SW480 (cell line): ENCODE data around the gene RHBDD2.
"Not testable (repeated sequence)": the region's sequence is repeated elsewhere in the genome, so short reads cannot be mapped to it uniquely, and the experiment has no call there.

Source experiments
- DNase-seq: peaks from one replicate; pipeline ENCODE4 v3.0.0-alpha.2; 2016; ENCODE audit warnings: low spot score

RHBDD2 gene

GRCh38 chr7:75889223-75889825 is 10.5 kb downstream of the RHBDD2 start:
- DNase-seq = no peak

GRCh38 chr7:75889826-75890225 is 11.0 kb downstream of the RHBDD2 start:
- DNase-seq = peak; percentile 70

- not testable (repeated sequence) for DNase-seq
Measured at GRCh38 chr7:75891237-75891636, 12.4 kb downstream of the RHBDD2 start.

GRCh38 chr7:75891815-75892411 is 13.1 kb downstream of the RHBDD2 start:
- no peak for DNase-seq

GRCh38 chr7:75892634-75893272 is 13.9 kb downstream of the RHBDD2 start:
- DNase-seq = peak; percentile 92

- no peak for DNase-seq
Measured at GRCh38 chr7:75896803-75897327, 18.0 kb downstream of the RHBDD2 start.

GRCh38 chr7:75900617-75901315 is 21.9 kb downstream of the RHBDD2 start:
- DNase-seq = no peak

GRCh38 chr7:75905785-75906604 is 27.2 kb downstream of the RHBDD2 start:
- peak; percentile 72 for DNase-seq

GRCh38 chr7:75906991-75907667 is 28.3 kb downstream of the RHBDD2 start:
- DNase-seq = no peak

GRCh38 chr7:75907668-75908039 is 28.8 kb downstream of the RHBDD2 start:
- DNase-seq = not testable (repeated sequence)

GRCh38 chr7:75909521-75910132 is 30.8 kb downstream of the RHBDD2 start:
- no peak for DNase-seq

- not testable (repeated sequence) for DNase-seq
Measured at GRCh38 chr7:75911186-75911585, 32.4 kb downstream of the RHBDD2 start.

GRCh38 chr7:75913437-75913836 is 34.6 kb downstream of the RHBDD2 start:
- DNase-seq = no peak

GRCh38 chr7:75914169-75914654 is 35.4 kb downstream of the RHBDD2 start:
- no peak for DNase-seq

- DNase-seq = peak; percentile 94
Measured at GRCh38 chr7:75914655-75915415, 36.0 kb downstream of the RHBDD2 start, which contains the start of gene POR. TSS of gene POR (plus strand) at chr7:75915155. CDS start at chr7:75954002, 38,847 bp downstream.

- DNase-seq = no peak
Measured at GRCh38 chr7:75915416-75916156, 36.8 kb downstream of the RHBDD2 start.

DNA sequence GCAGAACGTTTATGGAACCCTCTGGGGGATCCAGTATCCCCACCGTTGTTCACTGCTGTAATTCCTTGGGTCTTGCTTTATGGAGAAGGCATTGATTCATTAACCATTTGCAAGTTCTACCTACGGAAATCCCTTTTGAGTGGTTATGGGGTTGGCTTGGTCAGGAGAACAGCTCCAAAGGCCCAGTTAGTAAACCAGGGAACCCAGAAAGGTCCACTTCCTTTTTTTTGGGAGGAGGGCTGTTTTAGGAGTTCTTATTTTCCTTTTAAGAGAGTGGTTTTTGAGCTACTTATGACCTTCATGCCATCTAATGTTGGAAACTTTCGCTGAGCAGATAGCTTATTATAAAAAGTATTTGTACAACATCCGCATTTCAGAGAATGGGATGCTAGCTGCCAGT is 37.4 kb downstream of the RHBDD2 start:
- DNase-seq = no peak

DNA sequence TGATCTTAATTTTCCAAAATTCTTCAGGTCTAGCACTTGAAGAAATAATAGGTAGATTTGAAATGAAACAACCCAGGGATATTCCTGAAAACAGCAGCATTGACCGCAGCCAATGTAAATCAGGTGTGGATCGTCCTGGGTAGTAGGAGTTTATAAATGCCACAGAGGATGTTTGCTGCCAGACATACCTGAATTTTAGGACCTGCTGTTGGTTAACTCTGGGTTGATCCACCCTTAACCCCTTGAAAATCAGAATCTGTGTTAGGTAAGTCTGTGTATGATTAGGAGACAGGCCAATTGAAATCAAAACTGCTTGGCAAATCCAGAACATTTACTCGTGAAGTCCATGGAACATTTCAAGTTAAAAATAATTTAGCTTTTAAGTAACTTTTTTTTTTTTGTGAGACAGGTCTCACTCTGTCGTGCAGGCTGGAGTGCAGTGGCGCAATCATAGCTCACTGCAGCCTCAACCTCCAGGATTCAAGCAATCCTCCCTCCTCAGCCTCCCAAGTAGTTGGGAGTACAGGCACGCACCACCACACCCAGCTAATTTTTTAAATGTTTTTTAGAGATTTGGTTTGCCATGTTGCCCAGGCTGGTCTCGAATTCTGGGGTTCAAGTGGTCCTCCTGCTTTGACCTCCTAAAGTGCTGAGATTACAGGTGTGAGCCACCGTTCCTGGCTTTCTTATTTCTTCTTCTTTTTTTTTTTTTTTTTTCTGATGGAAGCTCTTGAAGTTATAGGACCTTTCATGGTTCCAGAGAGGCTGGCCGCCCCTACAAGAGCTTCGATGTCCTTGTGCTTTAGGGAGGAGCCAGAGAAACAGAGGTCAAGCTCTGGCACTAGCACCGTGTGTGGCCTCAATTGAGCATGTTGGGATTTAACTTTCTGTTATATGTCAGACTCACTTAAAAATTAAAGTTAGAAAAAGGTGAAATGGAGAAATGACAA is 38.1 kb downstream of the RHBDD2 start:
- no peak for DNase-seq
